NCI-H460 (cell line): ENCODE results near the gene C16orf92. TPM values are rescaled to one million over a fixed set of nuclear protein-coding genes. Genes with fewer than 3 reads are reported as not detected.
A peak's percentile ranks its signal among the peaks of the same experiment; 100 is the strongest.
"Not testable (repeated sequence)": the region's sequence is repeated elsewhere in the genome, so short reads cannot be mapped to it uniquely, and the experiment has no call there.

Experiments used
- DNase-seq: peaks from one replicate; pipeline ENCODE4 v3.0.0-alpha.2; 2016; ENCODE audit warnings: low read depth; ENCODE audit errors: extremely low read depth
- total RNA-seq: library from RNA; depleted of rRNA; stranded (reverse); fragments of >200 nt; shearing (Covaris generic); gene quantifications from 2 replicates; pipeline ENCODE4 v1.2.3, GENCODE V29; 2014

The C16orf92 gene
- total RNA-seq, 1 experiment from 2014 or later = not detected

DNA sequence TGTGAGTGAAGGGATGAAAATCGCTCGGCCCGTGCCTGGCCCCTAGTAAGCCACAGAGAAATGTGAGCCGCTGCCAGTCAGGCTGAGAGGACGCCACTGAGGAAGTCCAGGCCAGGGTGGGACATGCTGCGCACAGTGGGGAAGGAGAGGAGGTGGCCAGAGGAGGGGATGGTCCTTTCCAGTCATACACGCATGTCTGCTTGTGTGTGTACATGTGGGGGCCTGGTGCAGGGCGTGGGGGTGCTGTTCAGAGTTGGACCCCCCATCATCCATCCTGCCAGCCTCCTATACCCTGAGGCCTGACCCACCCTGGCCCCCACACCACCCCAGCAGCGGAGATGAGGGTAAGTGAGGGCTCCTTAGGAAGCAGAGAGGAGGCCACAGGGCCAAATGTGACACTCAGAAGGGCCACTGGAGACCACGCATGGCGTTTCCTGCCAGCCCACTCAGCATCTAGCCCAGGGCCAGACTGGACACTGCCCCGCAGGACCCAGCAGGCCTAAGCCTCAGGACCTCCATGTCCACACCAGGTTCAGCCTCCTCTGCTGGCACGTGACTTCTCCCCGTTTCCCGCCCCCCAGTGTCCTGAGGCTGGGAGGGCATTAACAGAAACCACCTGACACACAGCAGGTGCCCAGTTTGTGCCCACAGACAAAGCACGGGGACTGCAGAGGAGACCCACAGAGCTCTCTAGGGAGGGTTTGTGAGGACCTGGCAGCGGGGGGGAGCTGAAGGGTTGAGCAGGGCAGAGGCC is 19.2 kb upstream of the C16orf92 start:
- DNase-seq = no peak

DNA sequence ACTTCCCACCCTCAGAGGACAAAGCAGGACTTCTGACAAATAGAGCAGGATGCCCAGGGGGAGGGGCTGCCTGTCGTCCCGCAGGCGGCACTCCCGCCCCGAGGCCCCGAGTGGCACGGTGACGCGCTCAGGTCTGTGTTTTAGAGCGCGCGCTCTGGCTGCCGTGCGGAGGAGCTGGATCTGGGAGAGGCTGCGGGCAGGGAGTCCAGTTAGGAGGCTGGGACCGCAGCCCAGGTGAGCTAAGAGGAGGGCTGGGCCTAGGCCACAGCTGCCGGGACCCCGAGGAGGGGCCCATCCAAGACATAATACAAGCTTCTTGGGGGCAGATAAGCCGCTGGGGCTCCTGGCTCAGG is 18.6 kb upstream of the C16orf92 start:
- DNase-seq = no peak

DNA sequence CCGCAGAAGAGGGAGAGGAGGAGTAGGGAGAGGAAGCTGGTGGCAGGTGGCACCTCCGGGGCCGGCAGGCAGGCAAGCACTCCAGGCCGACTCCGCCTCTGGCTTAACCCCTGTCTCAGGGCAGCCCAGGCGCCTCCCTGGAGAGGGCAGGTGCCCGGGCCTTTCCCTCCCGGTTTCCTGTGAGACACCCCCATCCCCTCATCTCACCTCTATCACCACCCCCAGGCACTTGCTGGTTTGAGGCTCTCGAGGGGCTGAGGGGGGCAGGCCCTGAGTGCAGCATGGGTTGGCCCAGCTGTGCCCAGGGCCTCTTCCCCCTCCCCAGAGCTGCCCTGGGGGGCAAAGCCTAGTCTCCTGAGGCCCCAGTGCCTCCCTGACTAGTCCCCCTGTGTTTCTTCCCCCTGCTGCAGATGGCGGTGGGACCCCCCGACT is 18.2 kb upstream of the C16orf92 start:
- DNase-seq = no peak

DNA sequence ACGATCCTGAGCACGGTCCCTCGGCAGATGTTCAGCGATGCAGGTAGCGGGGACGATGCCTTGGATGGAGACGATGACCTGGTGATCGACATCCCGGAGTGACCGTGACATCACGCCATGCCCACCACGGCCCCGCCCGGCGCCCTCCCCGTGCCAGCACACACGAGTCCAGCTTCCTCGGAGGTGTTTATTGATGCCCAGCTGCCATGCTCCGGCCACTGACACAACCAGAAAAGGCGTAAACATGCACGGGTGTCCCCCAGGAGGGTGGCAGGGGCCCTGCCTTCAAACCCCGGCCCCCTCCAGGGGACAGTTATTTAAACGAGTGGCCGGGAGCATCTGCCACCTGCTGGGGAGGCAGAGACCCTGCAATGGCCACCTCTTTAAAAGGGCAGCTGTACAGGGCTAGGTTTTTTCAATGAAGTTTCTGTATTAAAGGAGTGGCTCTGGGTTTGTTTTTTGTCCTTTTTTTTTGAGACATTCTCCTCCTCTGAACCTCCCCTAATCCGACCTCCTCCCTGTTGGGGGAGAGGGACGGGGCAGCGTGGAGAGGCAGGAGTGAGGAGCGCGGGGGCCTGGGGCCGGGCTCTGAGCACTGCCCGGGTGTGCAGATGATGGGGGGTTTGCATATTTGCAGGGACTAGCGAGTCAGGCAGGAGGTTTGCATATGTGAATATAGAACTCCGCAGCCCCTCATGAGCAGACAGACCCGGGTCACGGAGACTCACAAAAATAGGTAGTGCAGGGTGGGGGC is 17.5 kb upstream of the C16orf92 start:
- peak; percentile 33 for DNase-seq

DNA sequence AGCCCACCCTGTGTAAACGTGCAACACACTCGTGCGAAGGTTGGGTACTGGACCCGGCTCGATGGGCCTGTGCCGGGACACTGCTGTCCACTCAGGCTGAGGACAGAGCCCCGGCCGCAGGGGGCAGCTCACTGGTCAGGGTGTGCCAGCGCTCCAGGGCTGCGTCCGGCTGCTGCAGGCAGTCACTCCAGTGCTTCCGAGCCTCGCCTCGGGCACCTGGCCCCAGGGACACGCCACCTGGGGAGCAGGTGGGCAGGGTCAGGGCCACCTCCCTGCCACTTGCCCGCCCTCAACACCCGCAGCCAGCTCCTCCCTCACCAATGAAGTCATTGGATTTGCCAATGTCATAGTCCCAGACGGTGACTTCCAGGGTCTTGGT is 16.9 kb upstream of the C16orf92 start:
- DNase-seq = no peak

DNA sequence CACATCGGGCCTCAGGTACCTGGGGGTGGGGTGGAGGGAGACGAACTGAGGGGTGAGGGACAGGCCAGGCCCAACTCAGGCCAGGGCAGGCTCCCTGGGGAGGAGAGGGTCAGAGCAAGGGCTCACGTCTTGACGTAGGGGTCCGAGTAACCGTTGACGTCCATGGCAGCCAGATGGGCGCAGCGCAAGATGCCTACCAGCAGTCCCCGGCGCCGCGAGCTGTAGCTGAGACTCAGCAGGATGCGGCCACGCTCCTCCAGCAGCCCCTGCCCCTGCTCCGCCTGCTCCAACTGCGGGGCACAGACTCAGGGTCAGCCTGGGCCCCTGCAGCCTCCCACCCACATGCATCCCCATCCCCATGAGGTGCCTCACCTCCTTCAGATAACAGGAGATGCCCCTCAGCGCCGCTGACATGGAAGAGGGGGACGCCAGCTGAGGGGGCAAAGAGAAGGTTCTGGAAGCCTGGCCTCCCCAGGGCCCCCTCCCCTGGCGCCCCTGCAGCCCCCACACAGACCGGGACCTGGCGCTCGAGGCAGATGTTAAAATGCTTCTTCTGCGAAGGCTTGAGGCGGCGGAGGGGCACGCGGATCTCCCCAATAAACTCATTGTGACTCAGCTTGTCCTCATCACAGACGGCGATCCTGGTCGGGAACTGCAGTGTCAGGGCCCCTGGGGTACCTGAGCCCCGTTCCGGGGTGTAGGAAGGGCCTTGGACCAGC is 16.2 kb upstream of the C16orf92 start:
- no peak for DNase-seq

DNA sequence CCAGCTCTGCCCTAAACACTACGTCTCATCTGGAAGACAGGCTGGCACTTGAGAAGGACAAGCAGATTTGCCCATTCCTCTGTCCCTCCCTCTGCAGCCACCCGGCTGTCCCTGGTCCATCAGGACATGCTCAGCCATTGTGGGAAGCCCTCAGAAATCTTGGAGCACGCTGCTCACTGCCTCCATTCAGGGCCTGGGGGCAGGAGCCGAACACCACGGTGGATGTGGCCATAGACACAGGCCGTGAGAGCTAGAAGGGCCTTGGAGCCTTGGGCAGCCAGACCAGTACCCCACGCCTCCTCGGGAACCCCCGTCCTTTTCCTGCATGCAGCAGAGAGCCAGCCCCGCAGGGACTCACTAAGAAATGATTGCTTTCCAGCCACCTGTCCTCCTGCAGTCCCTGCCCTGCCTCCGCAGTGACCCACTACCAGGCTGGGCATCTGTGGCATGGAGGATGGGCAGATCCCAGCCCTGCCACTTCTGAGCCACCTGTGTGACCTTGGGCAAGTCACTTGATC is 15.6 kb upstream of the C16orf92 start:
- DNase-seq = no peak

DNA sequence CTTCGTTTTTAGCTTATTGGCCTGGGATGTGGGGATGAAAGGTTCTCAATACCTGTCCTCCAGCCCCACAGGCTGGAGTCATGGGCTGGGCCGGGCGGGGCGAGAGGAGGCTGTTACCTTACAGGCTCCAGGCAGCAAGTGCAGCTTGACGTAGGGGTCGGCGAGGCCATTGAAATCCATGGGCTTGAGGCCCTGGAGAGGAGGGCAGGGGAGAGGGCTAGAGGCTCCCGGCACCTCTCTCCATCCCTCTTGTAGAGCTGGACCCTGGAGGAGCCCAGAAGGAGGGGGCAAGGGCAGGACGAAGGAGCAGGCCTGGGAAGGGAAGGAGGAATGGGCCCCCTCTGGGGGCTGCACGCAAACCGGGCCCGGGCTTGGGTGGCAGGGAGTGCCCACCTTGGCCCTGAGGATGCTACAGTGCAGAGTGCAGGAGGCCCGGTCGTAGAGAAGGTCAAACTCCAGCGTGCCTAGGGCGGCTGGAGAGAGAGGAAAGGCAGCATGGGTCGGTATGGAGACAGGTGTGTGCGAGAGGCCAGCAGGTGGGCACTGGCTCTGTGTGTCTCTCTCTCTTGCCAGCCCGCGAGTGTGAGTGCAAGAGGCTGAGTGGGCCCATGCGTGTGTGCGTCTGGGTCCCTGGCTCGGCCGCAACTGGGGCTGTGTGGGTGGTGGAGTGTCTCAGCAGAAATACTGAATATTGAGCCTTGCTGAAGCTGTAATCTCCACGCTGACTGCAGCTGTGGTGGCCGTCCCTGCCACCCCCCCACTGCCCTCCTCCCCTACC is 13.7 kb upstream of the C16orf92 start:
- DNase-seq = no peak

DNA sequence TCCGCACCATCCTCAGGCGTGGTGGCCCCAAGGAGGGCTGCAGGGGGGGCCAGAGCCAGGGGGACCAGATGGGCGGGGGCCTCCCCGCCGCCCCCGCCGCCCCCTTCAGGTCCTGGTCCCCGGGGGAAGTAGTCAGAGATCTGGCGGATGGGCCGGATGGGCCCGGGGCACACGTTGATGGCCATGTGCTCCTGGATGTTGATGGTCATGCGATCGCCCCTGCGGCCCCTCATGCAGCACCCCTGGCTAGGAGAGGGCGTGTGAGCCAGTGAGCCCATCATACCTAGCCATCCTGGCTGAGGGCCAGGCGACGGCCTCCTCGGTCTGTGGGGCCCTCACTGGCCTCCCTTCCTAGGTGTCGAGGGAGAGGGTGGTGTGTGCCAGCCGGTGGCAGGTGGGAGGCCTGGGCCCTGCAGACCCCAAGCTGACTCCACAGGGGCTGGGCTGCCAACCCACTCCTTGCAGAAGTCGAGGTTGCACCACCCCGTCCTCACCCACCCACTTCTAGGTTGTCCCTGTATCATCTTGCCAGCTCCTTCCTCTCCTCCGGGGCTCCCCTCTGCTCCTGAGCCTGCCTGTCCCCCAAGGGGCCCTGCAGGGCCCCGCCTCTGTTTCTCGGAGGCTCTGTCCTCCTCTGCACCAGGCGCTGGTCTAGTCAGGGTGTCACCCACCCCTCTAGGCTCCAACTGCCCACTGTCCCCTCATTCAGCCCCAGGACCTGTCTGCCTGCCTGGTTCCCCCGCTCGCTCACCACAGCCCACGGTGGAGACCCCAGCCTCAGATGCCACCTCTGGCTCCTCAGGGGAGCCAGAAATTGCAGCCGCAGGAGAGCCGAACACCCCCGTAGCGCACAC is 12.8 kb upstream of the C16orf92 start:
- no peak for DNase-seq

DNA sequence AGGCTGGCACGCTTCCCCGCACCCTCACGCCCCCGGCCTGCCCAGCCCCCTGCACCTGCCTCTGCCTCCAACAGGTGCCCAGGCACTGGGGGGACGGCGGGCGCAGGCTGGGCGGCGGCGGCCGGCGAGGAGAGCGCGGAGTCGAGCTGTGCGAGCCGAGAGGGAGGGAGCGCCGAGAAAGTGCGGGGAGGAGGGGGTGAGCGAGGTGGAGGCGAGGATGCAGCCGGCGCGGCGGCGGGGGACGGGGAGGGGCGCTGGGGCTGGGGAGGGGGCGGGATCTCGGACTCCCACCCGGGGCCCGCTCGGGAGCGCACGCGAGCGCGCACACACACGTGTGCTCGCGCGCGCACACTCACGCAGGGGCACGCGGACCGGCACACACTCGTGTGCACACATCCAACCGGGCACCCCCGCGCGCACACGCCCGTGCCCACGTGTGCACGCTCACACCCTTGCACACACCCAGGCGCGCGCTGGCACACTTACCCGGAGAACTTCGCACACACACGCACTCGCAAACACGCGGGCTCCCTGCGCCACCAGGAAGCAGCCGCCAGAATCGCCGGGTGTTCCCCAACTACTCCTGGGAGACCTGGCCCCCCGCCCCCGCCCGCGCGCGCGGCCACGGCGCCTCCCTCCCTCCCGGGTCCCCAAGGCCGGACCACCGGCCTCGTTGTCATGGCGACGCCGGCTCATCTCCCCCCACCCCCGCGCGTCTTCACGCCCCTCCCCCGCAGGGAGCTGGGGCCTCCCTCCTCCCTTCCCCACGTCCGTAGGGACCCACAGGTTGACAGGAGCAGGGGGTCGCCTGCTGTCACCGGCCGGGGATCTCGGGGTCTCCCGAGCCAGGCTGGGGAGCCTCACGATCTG is 11.9 kb upstream of the C16orf92 start, which contains the start of gene DOC2A:
Gene DOC2A (minus strand): TSS at position 184 of the 870 bp plus-strand sequence. CDS start 805 bp downstream, outside the sequence.
- no peak for DNase-seq

DNA sequence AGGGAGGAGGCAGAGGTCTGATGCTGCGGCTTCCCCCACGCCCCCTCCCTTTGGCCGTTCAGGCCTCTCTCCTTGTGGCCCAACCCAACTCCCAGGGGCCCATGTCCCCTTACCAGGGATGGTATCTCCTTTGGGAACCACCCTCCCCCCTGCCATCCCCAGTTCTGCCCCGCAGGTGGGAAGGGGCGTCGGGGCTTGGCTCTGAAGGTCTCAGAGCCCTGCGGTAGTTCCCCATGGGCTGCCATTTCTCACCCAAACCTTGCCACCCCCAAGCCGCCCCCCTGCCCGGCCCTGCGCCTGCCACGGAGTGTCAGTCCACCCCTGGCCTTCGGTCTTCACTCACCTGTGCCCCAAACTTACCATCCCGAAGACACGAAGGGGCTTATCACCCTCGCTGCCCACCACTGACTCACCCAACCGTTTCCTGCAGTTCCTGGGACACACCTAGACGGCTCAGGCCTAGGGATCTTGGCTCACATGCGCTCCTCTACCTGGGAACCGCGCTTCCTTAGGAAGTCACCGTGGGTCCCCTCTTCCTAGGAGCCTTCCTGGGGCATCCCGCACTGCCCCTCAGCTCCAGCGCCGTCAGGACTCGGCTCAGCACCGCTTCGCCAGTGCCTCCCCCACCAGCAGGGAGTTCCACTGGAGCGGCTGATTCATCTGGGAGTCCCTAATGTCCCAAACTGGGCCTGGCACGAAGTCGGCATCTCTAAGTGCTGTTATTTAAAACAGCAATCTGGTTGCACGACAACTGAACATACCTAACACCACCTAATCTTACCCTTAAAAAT is 11.1 kb upstream of the C16orf92 start:
- no peak for DNase-seq

DNA sequence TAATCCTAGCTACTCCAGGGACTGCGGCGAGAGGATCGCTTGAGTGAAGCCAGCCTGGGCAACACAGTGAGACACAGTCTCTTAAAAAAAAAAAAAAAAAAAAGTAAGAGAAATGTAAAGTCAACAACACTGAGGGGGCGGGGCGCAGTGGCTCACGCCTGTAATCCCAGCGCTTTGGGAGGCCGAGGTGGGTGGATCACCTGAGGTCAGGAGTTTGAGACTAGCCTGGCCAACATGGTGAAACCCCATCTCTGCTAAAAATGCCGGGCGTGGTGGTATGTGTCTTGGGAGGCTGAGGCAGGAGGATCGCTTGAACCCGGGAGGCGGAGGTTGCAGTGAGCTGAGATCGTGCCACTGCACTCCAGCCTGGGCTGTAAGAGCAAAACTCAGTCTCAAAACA is 10.4 kb upstream of the C16orf92 start:
- not testable (repeated sequence) for DNase-seq

DNA sequence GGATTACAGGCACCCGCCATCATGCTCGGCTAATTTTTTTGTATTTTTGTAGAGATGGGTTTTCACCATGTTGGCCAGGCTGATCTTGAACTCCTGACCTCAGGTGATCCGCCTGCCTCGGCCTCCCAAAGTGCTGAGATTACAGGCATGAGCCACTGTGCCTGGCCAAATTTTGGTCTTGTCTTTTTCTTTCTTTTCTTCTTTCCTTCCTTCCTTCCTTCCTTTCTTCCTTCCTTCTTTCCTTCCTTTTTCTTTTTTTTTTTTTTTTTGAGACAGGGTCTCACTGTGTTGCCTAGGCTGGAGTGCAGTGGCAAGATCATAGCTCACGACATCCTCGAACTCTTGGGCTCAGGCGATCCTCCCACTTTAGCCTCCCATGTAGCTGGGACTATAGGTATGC is 7.5 kb upstream of the C16orf92 start:
- DNase-seq = not testable (repeated sequence)

DNA sequence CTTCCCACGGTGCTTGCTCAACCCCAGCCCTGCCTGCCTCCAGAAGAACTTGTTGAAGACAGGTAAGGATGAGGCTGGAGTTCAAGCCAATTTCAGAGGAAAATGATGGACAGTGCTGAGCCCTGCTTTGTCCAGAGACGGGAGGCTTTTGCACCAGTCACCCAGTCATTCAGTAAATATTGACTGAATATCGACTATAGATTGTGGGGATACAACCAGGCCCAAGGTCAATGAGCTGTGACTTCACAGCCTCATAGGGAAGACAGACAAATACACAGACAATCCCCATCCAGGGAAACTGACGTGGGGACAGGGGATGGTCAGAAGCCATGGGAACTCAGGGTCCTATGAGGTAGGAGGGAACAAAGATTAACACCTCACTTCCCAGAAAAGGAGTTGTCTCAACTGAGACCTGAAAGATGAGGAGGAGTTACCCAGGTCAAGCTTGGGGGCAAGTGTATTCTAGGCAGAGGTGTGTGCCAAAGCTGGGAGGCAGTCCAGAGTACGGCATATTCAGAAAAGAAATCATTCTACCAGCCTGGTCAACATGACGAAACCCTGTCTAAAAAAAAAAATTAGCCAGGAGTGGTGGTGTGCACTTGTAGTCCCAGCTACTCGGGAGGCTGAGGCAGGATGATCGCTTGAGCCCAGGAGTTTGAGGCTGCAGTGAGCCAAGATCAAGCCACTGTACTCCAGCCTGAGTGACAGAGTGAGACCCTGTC is 6.3 kb upstream of the C16orf92 start:
- no peak for DNase-seq

DNA sequence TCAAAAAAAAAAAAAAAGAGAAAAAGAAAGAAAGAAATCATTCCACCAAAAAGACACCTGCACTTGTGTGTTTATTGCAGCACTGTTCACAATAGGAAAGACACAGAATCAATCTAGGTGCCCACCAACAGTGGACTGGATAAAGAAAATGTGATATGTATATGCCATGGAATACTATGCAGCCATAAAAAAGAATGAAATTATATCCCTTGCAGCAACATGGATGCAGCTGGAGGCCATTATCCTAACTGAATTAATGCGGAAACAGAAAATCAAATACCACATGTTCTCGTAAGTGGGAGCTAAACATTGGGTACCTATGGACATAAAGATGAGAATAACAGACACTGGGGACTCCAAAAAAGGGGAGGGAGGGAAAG is 5.7 kb upstream of the C16orf92 start:
- no peak for DNase-seq

DNA sequence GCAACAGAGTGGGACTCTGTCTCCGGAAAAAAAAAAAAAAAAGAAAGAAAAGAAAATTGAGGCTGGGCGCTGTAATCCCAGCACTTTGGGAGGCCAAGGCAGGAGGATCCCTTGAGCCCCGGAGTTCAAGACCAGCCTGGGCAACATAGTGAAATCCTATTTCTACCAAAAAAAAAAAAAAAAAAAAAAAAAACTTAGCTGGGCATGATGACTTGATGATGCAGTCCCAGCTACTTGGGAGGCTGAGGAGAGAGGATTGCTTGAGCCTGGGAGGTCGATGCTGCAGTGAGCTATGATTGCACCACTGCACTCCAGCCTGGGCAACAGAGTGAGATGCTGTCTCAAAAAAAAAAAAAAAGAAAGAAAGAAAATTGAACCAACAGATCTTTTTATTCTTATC is 5.1 kb upstream of the C16orf92 start:
- not testable (repeated sequence) for DNase-seq

DNA sequence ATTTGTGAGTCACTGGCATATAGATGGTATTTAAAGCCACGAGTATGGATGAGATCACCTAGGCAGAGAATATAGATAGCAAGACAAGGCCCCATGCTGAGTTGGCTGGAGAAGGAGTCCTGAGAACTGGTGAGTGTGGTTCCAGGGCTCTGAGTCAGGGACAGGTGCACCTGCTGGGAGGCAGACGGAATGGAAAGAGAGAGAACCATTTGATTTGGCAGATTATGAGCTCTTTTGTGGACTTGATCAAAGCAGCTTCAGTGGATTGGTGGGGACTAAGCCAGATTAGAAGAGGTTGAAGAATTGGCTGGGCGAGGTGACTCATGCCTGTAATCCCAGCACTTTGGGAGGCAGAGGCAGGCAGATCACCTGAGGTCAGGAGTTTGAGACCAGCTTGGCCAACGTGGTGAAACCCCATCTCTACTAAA is 4.3 kb upstream of the C16orf92 start:
- DNase-seq = no peak
